ENCODE measurements around the gene SKA1. TPM values are rescaled to one million over a fixed set of nuclear protein-coding genes. Genes with fewer than 3 reads are reported as not detected.

SKA1 gene
- total and polyA plus RNA-seq, 2 of the 13 experiments (the other 11 are each of a cell fraction or from before 2014, with no cell fraction given): 5.3 to 21.3 TPM

- TF ChIP-seq FOSL2 (CRISPR knock-in tag; IDR thresholded peaks at IDR 0.05) (peak; percentile 37), FOXA1 (IDR thresholded peaks at IDR 0.05) (no peak), FOXA1 (CRISPR knock-in tag; IDR thresholded peaks at IDR 0.05) (no peak), GATAD2A (CRISPR knock-in tag; IDR thresholded peaks at IDR 0.05) (peak; percentile 31; the same call in 1 of the 2 replicates), AHR (CRISPR knock-in tag; IDR thresholded peaks at IDR 0.05) (0 out of 2 replicates have a peak, but pooled peaks have one; percentile 36), PHB2 (IDR thresholded peaks at IDR 0.05; ENCODE audit: partially characterized antibody) (no peak), MAX (IDR thresholded peaks at IDR 0.05) (peak; percentile 60; the same call in 1 of the 2 replicates), IRF2 (CRISPR knock-in tag; IDR thresholded peaks at IDR 0.05) (no peak), ZFAT (CRISPR knock-in tag; conservative IDR thresholded peaks at IDR 0.05) (no peak), ZBTB43 (CRISPR knock-in tag; conservative IDR thresholded peaks at IDR 0.05) (no peak), ZBTB42 (CRISPR knock-in tag; IDR thresholded peaks at IDR 0.05) (no peak), KLF16 (CRISPR knock-in tag; IDR thresholded peaks at IDR 0.05) (no peak), HMGA1 (CRISPR knock-in tag; conservative IDR thresholded peaks at IDR 0.05) (no peak), BCL3 (CRISPR knock-in tag; IDR thresholded peaks at IDR 0.05) (no peak), EED (CRISPR knock-in tag; IDR thresholded peaks at IDR 0.05) (no peak), MLXIP (CRISPR knock-in tag; IDR thresholded peaks at IDR 0.05; ENCODE audit: borderline replicate concordance) (no peak), SAP130 (CRISPR knock-in tag; IDR thresholded peaks at IDR 0.05; ENCODE audit: low read depth) (peak; percentile 43; the same call in 1 of the 2 replicates), BRCA1 (CRISPR knock-in tag; IDR thresholded peaks at IDR 0.05) (no peak), ZNF639 (CRISPR knock-in tag; conservative IDR thresholded peaks at IDR 0.05) (no peak), ZNF296 (CRISPR knock-in tag; conservative IDR thresholded peaks at IDR 0.05) (no peak), MYC (CRISPR knock-in tag; IDR thresholded peaks at IDR 0.05; ENCODE audit: borderline replicate concordance) (0 out of 2 replicates have a peak, but pooled peaks have one; percentile 20), IKZF1 (IDR thresholded peaks at IDR 0.05) (no peak), TMF1 (CRISPR knock-in tag; IDR thresholded peaks at IDR 0.05; ENCODE audit: low read depth) (no peak), SKIL (CRISPR knock-in tag; IDR thresholded peaks at IDR 0.05; ENCODE audit: borderline replicate concordance) (no peak), HNRNPH1 (optimal IDR thresholded peaks at IDR 0.05; ENCODE audit: low read depth, low read length) (no peak)
These were observed 27.0 kb downstream of the SKA1 start (continued) for GRCh38 chr18:50401888-50402287.
